Muscle of arm (tissue), 14 donors: ENCODE measurements around the gene KCNH6. TPM values are rescaled to one million over a fixed set of nuclear protein-coding genes. Genes with fewer than 3 reads are reported as not detected.

Source experiments
- DNase-seq: peaks from one replicate; pipeline ENCODE4 v3.0.0-alpha.2; 2013
- long read RNA-seq, 11 donors: transcript quantifications; one replicate each; lab custom pipeline, GENCODE V29; 2026
- polyA plus RNA-seq, 12 donors: library from polyadenylated mRNA; unstranded; fragments of 120-200 nt; gene quantifications; one replicate each; pipeline ENCODE4 v1.2.1, GENCODE V29; 2013; ENCODE audit not compliant: insufficient read length in 12 of 12

The KCNH6 gene, protein sequence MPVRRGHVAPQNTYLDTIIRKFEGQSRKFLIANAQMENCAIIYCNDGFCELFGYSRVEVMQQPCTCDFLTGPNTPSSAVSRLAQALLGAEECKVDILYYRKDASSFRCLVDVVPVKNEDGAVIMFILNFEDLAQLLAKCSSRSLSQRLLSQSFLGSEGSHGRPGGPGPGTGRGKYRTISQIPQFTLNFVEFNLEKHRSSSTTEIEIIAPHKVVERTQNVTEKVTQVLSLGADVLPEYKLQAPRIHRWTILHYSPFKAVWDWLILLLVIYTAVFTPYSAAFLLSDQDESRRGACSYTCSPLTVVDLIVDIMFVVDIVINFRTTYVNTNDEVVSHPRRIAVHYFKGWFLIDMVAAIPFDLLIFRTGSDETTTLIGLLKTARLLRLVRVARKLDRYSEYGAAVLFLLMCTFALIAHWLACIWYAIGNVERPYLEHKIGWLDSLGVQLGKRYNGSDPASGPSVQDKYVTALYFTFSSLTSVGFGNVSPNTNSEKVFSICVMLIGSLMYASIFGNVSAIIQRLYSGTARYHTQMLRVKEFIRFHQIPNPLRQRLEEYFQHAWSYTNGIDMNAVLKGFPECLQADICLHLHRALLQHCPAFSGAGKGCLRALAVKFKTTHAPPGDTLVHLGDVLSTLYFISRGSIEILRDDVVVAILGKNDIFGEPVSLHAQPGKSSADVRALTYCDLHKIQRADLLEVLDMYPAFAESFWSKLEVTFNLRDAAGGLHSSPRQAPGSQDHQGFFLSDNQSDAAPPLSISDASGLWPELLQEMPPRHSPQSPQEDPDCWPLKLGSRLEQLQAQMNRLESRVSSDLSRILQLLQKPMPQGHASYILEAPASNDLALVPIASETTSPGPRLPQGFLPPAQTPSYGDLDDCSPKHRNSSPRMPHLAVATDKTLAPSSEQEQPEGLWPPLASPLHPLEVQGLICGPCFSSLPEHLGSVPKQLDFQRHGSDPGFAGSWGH
- under 1 TPM in 2 of 12 donors, not detected in 10; 0.08 to 0.09 TPM for polyA plus RNA-seq
- long read RNA-seq, donor 1 = 0 reads
- long read RNA-seq, donor 2 = 0 reads
- long read RNA-seq, donor 3 = 0 reads
- long read RNA-seq, donor 4 = 0 reads
- long read RNA-seq, donor 5 = 0 reads
- long read RNA-seq, donor 6 = 0 reads
- long read RNA-seq, donor 7 = 0 reads
- long read RNA-seq, donor 8 = 0 reads
- long read RNA-seq, donor 9 = 0 reads
- long read RNA-seq, donor 10 = 0 reads
- long read RNA-seq, donor 11 = 0 reads

DNA sequence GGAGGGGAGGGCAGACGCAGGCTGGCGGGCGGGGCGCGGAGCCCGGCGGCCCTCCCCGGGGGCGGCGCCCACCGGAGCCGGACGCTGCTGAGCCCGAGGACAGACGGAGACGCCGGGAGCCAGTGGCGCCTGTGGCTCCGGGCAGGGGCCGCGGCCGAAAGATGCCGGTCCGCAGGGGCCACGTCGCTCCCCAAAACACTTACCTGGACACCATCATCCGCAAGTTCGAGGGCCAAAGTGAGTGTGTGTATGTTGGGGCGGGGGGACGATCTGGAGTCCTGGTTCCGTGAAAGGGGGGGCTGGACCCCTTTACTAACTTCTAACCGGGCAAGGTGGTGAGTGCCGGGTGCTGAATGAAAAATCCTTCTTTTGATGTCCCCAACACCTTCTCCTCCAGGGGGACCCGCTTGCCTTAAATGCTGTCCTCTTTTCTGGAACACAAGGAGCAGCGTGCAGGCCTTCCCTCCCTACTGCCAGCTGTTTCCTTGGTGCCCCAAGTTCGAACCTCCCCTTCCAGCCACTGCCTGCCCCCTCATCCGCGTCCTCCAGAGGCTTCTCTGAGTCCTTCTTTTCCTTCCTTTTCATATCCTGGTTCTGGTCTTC is at the start of gene KCNH6:
Gene KCNH6 (plus strand): TSS at position 106 of the 603 bp plus-strand sequence. CDS start 56 bp downstream, at position 162.
- DNase-seq = no peak

DNA sequence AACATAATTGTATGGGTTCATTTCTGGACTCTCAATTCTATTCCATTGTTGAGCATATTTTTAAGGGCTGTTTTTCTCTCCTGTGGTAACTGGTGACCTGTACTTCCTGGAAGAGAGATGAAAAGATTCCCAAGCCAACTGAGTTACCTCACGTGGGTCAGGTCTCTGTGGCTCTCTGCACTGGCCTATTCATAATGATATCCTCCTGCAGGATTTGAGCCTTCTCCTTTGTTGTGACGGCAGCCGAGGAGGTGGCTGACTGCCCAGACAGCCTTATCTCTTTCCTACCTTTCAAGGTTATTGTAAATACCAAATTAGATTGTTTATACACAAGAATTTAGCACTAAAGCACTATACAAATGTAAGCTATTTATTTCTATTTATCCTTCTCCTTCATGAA is 49.0 kb upstream of the KCNH6 start:
- no peak for DNase-seq

DNA sequence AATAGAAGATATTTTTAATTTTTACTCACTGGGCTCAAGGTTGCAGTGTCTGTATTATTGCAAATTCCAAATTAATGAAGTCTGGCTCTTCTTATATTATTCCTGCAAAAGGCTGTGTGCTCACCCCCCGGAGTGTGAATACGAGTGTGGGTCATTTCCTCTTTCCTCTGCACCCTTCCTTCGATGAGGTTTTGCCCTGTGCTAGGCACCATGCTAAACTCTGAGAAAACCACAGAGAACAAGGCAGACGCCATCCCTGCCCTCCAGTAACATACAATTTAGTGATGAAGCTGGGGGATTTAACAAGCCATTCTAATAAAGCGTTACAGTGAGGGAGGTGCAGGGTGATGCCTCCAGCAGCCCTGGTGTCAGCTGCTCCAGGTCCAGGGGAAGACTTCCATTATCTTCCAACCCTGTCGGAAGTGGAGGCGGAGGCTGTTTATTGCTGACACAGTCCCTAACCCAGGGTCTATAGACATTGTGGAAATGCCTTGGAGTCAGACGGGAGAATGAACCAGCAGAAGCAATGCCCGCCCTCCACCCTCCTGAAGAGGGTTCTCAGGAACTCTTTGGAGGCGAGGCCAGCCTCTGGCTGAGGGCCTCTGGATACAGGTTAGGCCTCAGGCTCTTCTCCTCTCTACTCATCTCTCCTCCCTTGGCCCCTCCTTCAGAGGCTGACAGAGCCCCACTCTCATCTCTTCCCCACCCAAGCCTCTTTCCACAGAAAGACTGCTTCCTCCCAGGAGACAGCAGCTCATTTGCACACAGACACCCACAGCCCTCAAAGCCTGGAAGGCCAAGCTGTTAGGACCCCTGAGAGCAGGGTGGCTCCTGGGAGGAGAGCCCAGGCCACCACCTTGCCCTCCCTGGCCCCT is 48.3 kb upstream of the KCNH6 start:
- no peak for DNase-seq

DNA sequence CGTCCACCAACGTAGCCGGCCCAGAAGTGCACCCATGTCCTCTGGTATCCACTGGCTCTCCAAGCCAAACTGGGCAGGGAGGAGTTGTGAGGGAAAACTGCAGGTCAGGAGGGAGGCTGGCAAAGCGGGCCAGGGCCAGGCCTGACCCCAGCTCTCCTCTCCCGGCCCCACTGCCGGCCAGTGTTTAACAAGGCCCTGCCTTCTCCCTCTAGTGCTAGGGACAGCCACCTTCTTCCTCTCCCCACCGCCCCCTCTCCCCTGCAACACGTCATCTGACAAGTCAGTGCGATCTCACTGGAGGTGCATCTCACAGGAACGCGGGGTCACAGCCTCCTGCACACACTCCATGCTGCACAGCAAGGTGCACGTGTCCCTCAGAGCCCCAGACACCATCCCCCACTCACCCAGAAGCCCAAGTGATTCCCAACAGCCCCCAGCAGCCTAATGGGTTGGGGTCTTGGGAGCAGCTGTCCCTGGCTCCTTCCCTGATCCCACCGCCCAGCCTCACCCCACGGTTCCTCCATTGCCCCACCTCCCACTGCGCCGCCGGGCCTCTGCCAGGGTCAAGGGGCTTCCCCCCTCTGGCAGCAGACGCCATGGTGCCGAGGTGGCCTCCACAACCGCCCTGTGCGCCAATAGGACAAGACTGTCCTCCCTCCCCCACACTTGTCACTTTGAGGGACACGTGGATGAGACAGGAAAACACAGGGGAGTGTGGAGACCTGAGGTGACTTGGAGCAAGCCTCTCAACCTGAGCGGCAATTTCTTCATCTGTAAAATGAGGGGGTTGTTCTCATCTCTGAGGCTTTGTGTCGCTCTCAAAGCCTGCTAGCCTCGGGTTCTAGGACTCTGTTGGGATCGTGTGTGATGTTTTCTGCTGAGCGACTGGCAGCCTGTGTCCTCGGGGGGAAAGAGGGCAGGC is 47.4 kb upstream of the KCNH6 start:
- DNase-seq = no peak

DNA sequence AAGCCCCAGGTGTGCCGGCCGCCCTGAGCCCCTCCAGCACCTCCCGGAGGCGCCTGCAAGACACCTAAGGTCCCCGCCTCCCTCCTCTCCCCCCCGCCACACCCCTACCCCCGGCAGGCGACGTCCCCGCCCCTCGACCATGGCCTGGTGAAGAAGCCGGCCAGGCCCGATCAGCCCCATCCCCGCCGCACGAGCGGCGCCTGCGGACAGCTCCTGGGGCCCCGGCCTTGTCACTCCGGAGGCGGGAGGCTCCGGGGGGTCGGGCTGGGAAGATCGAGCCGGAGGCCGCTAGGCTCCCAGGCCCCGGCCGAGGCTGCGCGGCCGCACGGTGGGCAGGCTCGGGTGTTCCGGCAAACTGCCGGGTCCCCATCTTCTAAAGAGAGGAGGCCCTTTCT is 46.7 kb upstream of the KCNH6 start:
- DNase-seq = no peak

DNA sequence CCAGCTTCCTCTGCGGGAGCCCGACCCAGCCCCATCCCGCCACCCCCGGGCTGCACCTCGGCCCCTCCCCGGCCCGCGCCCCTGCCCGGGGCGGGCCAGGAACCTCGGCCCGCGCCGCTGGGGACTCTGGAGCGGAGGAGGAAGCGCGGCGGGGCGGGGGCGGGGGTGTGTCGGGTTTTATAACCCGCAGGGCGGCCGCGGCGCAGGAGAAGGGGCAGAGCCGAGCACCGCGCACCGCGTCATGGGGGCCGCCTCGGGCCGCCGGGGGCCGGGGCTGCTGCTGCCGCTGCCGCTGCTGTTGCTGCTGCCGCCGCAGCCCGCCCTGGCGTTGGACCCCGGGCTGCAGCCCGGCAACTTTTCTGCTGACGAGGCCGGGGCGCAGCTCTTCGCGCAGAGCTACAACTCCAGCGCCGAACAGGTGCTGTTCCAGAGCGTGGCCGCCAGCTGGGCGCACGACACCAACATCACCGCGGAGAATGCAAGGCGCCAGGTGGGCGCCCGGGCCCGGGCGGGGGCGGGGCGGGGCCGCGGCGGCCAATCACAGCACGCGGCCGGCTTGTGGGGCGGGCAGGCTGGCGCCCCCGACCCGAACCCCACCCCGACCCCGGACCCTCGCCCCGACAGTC is 46.2 kb upstream of the KCNH6 start, which contains the start of gene ACE:
Gene ACE (plus strand): TSS at position 208 of the 626 bp plus-strand sequence. CDS start 34 bp downstream, at position 242.
- DNase-seq = no peak

DNA sequence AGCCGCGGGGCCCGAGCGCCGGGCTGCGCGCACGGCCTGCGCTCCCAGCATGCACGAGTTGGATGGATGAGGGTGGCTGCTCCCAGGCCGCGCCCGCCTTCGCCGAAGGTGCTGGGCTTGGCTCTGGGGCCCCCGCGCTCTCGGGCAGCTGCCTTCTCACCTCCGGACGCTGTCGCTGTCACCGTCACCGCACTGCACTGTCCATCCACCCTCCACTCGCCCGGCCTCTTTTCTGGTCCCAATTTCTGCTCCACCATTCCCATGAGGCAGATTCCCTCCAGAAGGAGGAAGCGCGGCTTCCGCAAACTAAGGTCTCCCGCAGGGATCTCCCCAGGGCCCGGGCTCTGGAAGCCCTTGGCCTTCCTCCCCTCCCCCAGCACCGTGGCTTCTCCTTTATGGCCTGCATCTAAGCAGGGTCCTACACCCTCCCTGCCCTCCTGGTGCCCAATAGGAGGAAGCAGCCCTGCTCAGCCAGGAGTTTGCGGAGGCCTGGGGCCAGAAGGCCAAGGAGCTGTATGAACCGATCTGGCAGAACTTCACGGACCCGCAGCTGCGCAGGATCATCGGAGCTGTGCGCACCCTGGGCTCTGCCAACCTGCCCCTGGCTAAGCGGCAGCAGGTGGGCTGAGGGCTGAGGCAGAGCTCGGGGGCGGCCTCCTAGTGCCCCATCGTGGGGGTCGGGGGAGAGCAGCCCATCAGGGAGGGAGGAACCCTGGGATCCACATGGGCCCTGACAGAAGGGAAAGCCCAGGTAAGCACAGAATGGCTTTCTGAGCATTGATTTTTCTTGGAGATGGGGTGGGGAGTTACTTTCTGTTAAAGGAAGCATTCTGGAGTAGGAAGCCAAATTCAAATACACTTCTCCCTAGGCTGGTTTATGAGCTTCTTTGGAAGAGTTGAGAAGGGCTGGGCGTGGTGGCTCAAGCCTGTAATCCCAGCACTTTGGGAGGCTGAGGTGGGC is 45.4 kb upstream of the KCNH6 start:
- no peak for DNase-seq

DNA sequence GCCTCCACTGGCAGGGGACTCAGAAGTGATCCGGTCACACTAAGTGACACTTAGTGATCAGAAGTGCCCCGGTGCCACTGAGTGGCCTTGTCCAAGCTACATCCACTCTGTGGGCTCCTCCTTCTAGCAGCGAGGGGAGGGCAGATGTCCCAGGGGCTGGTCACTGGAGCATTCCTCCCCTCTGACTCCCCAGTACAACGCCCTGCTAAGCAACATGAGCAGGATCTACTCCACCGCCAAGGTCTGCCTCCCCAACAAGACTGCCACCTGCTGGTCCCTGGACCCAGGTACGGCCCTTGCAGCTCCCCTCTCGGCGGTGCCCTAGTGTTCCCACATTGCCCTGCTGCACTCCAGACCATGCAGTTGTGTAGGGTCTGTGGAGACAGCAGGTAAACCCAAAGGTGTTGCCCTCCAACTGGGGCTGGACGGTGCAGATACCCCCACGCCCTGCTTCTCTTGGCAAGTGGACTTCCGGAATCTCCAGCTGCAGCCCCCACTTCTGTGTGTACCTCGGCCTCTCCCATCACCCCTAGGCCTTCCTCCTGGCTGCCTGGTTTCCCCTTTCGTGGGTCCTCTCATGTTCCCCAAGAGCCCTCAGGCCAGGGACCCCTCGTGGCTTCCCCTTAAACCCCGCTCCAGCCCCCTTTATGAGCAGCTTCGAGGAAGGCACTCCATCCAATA is 44.2 kb upstream of the KCNH6 start:
- DNase-seq = peak; percentile 53

DNA sequence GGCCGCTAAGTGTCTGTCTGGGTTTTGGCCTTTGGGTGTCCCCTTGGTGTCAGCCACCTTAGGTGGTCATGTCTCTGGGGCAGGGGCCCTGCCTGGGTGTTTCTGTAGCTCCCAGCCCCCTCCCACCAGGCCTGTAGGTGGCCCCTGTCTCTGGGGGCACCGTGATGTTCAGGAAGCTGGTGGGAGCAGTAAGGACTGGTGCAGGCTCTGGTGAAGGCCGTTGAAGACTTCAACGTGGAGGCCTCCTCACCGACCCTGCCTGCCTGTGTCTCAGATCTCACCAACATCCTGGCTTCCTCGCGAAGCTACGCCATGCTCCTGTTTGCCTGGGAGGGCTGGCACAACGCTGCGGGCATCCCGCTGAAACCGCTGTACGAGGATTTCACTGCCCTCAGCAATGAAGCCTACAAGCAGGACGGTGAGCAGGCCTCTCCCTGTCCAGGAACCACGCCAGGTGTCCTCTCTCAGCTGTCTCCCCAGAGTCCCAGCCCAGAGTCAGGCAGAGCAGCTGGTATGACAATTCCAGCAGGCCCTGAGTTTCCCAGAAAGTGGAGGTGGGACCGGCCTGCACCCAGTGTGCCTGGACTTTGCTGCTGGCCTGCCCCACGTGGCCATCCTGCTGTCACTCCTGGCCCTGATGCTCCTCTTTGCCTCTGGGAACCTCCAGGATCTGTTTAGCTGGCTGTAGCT is 43.5 kb upstream of the KCNH6 start:
- no peak for DNase-seq

DNA sequence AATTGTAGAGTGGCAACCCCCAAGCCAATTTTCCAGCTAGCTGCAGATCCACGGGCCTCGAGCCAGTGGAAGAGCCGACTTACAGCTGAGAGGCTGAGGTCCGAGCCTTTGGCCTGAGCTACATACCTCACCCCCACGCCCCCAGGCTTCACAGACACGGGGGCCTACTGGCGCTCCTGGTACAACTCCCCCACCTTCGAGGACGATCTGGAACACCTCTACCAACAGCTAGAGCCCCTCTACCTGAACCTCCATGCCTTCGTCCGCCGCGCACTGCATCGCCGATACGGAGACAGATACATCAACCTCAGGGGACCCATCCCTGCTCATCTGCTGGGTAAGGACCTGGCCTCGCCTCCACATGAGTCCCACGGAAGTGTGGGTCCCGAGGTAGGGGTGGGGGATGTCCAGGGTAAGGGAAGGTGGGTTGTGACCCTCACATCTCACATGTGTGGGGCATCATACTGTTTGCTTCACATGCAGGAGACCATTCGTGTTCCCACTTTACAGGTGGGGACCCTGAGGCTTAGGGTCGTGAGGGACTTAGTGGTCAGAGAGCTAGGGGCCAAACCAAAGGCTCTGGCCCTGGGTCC is 42.9 kb upstream of the KCNH6 start:
- DNase-seq = no peak

DNA sequence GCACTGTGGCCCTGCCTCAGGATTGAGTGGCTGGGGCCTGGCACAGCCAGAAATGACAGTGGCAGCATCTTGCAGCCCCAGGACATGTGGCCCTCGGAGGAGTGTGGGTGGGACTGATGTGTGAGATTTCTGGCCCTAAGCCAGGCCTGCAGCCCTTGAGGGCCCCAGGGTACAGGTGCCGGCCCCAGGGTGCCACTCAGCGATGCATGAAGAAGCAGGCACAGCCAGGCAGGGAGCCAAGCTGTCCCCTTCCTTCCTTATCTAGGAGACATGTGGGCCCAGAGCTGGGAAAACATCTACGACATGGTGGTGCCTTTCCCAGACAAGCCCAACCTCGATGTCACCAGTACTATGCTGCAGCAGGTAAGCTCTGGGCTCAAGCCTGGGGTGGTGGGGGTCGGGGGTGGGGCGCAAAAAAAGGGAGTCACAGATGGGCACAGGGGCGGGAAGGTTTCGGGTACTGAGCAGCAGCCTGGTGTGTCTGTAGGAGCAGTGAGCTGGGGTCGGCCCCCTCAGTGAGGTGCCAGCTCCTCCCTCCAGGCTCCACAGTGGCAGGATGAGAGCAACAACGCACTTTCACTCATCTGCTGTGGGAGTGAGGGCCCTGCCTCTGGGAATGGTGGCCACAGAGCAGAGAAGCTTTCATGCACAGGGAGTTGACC is 42.2 kb upstream of the KCNH6 start:
- DNase-seq = no peak

DNA sequence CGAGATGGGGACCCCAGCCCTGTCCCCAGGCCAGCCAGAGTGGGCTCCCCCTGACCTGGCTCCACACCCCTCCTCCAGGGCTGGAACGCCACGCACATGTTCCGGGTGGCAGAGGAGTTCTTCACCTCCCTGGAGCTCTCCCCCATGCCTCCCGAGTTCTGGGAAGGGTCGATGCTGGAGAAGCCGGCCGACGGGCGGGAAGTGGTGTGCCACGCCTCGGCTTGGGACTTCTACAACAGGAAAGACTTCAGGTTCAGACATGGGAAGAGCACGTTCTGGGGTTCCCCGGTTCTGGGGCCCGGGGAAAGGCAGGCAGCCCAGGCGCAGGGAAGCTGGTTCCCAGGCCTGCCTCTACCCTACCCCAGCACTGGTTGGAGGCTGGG is 41.7 kb upstream of the KCNH6 start:
- no peak for DNase-seq

DNA sequence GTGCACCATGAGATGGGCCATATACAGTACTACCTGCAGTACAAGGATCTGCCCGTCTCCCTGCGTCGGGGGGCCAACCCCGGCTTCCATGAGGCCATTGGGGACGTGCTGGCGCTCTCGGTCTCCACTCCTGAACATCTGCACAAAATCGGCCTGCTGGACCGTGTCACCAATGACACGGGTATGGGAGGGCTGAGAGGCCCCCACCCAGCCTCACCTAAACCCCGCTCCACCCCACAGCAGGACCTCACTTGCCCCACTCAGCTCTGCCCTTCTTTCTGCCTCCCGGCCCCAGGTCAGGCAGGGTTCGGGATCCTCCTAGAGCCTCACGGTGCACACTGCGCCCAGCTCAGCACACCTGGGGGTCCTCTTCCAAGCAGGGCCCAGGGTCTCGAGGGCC is 40.6 kb upstream of the KCNH6 start:
- DNase-seq = no peak

DNA sequence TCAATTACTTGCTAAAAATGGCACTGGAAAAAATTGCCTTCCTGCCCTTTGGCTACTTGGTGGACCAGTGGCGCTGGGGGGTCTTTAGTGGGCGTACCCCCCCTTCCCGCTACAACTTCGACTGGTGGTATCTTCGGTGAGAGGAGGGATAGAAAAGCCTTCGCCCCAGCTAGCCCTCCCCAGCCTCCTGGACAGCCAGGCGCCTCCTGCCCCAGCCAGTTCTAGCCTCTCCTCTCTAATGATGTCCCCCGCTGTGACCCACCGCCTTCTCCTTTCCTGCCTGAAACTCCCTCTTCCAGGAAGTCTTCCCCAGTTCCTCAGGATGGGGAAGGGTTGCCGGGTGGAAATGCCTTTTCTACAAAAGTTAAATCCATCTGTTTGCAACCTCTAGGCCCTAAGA is 40.1 kb upstream of the KCNH6 start:
- no peak for DNase-seq
